Astrocyte (in vitro differentiated cells and primary cell): ENCODE results near the gene PARN. TPM values are rescaled to one million over a fixed set of nuclear protein-coding genes. Genes with fewer than 3 reads are reported as not detected.
"Not testable (repeated sequence)": the region's sequence is repeated elsewhere in the genome, so short reads cannot be mapped to it uniquely, and the experiment has no call there.

Experiments used
- DNase-seq: peaks from one replicate; pipeline ENCODE4 v3.0.0-alpha.2; 2010; ENCODE audit warnings: low read depth
- FAIRE-seq: peaks from 2 replicates; lab custom pipeline; 2011; peaks lifted over from hg19 to GRCh38; lab: Jason Lieb, UNC
- H2AFZ ChIP-seq: 2 replicates; pipeline ENCODE4 v1.6.0; 2012; ENCODE audit warnings: low read depth, low read length, inconsistent platforms
- H3K27ac ChIP-seq: 2 replicates; pipeline ENCODE4 v1.5.1; 2011; ENCODE audit warnings: low read depth, low read length, inconsistent platforms
- H3K27me3 ChIP-seq: 2 replicates; pipeline ENCODE4 v1.6.0; 2011; ENCODE audit warnings: low read length, inconsistent platforms; ENCODE audit not compliant: insufficient read depth
- H3K36me3 ChIP-seq: 2 replicates; pipeline ENCODE4 v1.5.1; 2011; ENCODE audit warnings: low read length, inconsistent platforms; ENCODE audit not compliant: insufficient read depth
- H3K4me1 ChIP-seq: 2 replicates; pipeline ENCODE4 v1.5.1; 2011; ENCODE audit warnings: low read length, inconsistent platforms; ENCODE audit not compliant: insufficient read depth
- H3K4me2 ChIP-seq: 2 replicates; pipeline ENCODE4 v1.6.0; 2012; ENCODE audit warnings: low read length, inconsistent platforms
- H3K4me3 ChIP-seq: 2 replicates; pipeline ENCODE4 v1.5.1; 2011; ENCODE audit warnings: low read depth, mild to moderate bottlenecking, low read length, inconsistent platforms; ENCODE audit not compliant: insufficient read depth
- H3K79me2 ChIP-seq: 2 replicates; pipeline ENCODE4 v1.6.0; 2012; ENCODE audit warnings: mild to moderate bottlenecking, low read length, inconsistent platforms; ENCODE audit not compliant: insufficient read depth
- H3K9ac ChIP-seq: 2 replicates; pipeline ENCODE4 v1.6.0; 2012; ENCODE audit warnings: mild to moderate bottlenecking, low read length, inconsistent platforms
- H3K9me3 ChIP-seq: 2 replicates; pipeline ENCODE4 v1.5.1; 2012; ENCODE audit warnings: low read depth, mild to moderate bottlenecking, low read length, inconsistent platforms; ENCODE audit not compliant: insufficient read depth
- H4K20me1 ChIP-seq: 2 replicates; pipeline ENCODE4 v1.6.0; 2012; ENCODE audit warnings: low read length, inconsistent platforms; ENCODE audit not compliant: insufficient read depth
- H3K27ac Mint-ChIP-seq: one replicate; pipeline ENCODE4 v1.8.0; 2021; ENCODE audit warnings: mild to moderate bottlenecking, mixed read lengths; ENCODE audit not compliant: unreplicated experiment
- H3K27me3 Mint-ChIP-seq: one replicate; pipeline ENCODE4 v1.8.0; 2021; ENCODE audit warnings: low read depth, mixed read lengths; ENCODE audit not compliant: unreplicated experiment
- H3K36me3 Mint-ChIP-seq: one replicate; pipeline ENCODE4 v1.8.0; 2021; ENCODE audit warnings: low read depth, mixed read lengths; ENCODE audit not compliant: unreplicated experiment
- H3K4me1 Mint-ChIP-seq: one replicate; pipeline ENCODE4 v1.8.0; 2021; ENCODE audit warnings: low read depth, mixed read lengths; ENCODE audit not compliant: unreplicated experiment
- H3K4me3 Mint-ChIP-seq: one replicate; pipeline ENCODE4 v1.8.0; 2021; ENCODE audit warnings: mild to moderate bottlenecking, moderate library complexity, mixed read lengths; ENCODE audit not compliant: unreplicated experiment
- H3K9me3 Mint-ChIP-seq: one replicate; pipeline ENCODE4 v1.8.0; 2021; ENCODE audit warnings: mild to moderate bottlenecking, mixed read lengths; ENCODE audit not compliant: unreplicated experiment
- EZH2 ChIP-seq: IDR thresholded peaks from 2 replicates; pipeline ENCODE4 v1.6.1; 2012; ENCODE audit warnings: mild to moderate bottlenecking, low read length, inconsistent platforms; ENCODE audit not compliant: insufficient read depth
- total RNA-seq: library from RNA; stranded (reverse); gene quantifications from 2 replicates; pipeline ENCODE4 v1.2.1, GENCODE V29; 2021
- TF ChIP-seq, protein P1 (sequence below): IDR thresholded peaks from 2 replicates; pipeline ENCODE4 v1.5.1; 2011; ENCODE audit warnings: low read depth, mild to moderate bottlenecking, inconsistent platforms, low read length, moderate library complexity; ENCODE audit not compliant: insufficient read depth

Gene PARN
- total RNA-seq, 1 donor from 2014 or later, result 26.1 TPM

DNA sequence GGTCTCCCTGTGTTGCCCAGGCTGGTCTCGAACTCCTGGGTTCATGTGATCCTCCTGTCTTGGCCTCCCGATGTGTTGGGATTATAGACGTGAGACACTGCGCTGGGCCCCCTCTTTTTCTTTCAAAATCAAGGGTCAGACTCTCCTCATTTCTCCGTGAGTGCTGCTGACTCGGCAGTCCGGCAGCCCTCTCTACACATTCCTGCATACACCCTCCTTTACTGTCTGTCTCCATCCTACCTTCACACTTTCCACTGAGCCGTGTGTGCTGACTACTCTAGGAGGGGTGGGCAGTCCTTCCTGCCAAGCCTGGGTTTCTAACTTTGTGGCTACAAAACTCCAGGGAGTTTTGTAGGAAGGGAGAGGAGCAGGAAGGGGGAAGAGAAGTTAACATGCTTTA, 195.2 kb downstream of the PARN start:
- H3K4me3 ChIP-seq, result no peak overlapping the region
- no peak for DNase-seq
- peak overlapping the region; percentile 37 for H3K27ac Mint-ChIP-seq

DNA sequence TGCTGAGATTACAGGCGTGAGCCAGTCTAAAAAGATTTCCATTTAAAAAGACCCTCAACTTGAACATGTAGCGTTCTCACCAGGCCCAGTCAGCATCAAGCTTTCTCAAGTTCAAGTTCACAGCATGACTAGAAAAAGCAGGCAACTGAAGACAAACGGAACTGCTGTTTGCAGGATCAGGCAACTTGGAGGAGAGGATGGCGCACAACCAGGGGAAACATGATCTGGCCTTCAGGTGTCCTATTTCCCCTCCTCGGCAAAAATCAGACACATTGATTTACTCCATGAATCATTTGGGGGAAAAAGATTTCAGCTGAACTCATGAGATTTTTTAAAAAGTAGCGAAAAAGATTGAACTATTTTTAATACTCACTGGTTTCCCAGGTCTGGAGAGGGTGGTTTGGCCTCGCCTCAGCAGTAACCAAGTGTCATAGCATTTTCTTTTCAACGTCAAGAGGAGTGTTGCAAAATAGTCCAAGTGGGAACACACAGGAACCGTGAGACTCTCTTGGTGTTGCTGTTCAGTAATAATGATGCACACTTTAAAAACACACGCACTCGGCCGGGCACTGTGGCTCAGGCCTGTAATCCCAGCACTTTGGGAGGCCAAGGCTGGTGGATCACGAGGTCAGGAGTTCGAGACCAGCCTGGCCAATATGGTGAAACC, 201.0 kb downstream of the PARN start:
- H3K27ac Mint-ChIP-seq, FAIRE-seq: not testable (repeated sequence)

More for the DNA sequence above, 195.2 kb downstream of the PARN start:
- no peaks in the 10 kb centered on the region for H3K27me3 Mint-ChIP-seq
- H3K4me3 Mint-ChIP-seq, result peak overlapping the region; percentile 50
- FAIRE-seq, result no peak
- no peak overlapping the region for H3K4me2 ChIP-seq
- peaks cover 2% of the 10 kb centered on the region for H3K9me3 Mint-ChIP-seq
- H3K9ac ChIP-seq, result no peak overlapping the region
- H3K79me2 ChIP-seq, result no peaks in the 10 kb centered on the region
- no peak overlapping the region for H3K27ac ChIP-seq
- H3K27me3 ChIP-seq, result no peaks in the 10 kb centered on the region
- H3K36me3 ChIP-seq, result no peaks in the 10 kb centered on the region
- no peak overlapping the region for H2AFZ ChIP-seq
- H3K4me1 ChIP-seq, result no peaks in the 10 kb centered on the region
- no peaks in the 10 kb centered on the region for H4K20me1 ChIP-seq
- no peaks in the 10 kb centered on the region for H3K9me3 ChIP-seq
- peaks cover 32% of the 10 kb centered on the region for H3K4me1 Mint-ChIP-seq
- H3K36me3 Mint-ChIP-seq, result peaks cover 6% of the 10 kb centered on the region
- TF ChIP-seq EZH2, result no peak
- TF ChIP-seq, protein P1, sequence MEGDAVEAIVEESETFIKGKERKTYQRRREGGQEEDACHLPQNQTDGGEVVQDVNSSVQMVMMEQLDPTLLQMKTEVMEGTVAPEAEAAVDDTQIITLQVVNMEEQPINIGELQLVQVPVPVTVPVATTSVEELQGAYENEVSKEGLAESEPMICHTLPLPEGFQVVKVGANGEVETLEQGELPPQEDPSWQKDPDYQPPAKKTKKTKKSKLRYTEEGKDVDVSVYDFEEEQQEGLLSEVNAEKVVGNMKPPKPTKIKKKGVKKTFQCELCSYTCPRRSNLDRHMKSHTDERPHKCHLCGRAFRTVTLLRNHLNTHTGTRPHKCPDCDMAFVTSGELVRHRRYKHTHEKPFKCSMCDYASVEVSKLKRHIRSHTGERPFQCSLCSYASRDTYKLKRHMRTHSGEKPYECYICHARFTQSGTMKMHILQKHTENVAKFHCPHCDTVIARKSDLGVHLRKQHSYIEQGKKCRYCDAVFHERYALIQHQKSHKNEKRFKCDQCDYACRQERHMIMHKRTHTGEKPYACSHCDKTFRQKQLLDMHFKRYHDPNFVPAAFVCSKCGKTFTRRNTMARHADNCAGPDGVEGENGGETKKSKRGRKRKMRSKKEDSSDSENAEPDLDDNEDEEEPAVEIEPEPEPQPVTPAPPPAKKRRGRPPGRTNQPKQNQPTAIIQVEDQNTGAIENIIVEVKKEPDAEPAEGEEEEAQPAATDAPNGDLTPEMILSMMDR, result no peak

GRCh38 chr16:14428043-14428442, 202.0 kb downstream of the PARN start:
- Histone ChIP-seq H3K27ac (no peak overlapping the region), H3K4me3 (no peak overlapping the region), H3K9me3 (no peaks in the 10 kb centered on the region), H3K9ac (no peak overlapping the region), H2AFZ (no peak overlapping the region), H3K4me2 (peak overlapping the region; percentile 61), H3K27me3 (no peaks in the 10 kb centered on the region), H3K4me1 (peaks cover 13% of the 10 kb centered on the region), H4K20me1 (no peaks in the 10 kb centered on the region), H3K36me3 (no peaks in the 10 kb centered on the region), H3K79me2 (no peaks in the 10 kb centered on the region)
- FAIRE-seq (no peak), DNase-seq (no peak)
- Mint-ChIP-seq H3K9me3 (no peaks in the 10 kb centered on the region), H3K4me3 (peak overlapping the region; percentile 54), H3K4me1 (peaks cover 17% of the 10 kb centered on the region), H3K27ac (no peak overlapping the region), H3K36me3 (peaks cover 5% of the 10 kb centered on the region), H3K27me3 (no peaks in the 10 kb centered on the region)
- TF ChIP-seq EZH2, result no peak

More for the DNA sequence above, 201.0 kb downstream of the PARN start:
- peaks cover 13% of the 10 kb centered on the region for H3K4me1 ChIP-seq
- not testable (repeated sequence) for H3K36me3 Mint-ChIP-seq, H3K79me2 ChIP-seq, DNase-seq, H3K27ac ChIP-seq, H4K20me1 ChIP-seq, H3K27me3 ChIP-seq, H3K9ac ChIP-seq, H2AFZ ChIP-seq, H3K27me3 Mint-ChIP-seq, H3K4me3 Mint-ChIP-seq, H3K4me3 ChIP-seq, H3K4me2 ChIP-seq, H3K9me3 Mint-ChIP-seq, H3K36me3 ChIP-seq, H3K9me3 ChIP-seq
- peaks cover 20% of the 10 kb centered on the region for H3K4me1 Mint-ChIP-seq
